CD14-positive monocyte (primary cell): ENCODE results near the gene XXYLT1. TPM values are rescaled to one million over a fixed set of nuclear protein-coding genes. Genes with fewer than 3 reads are reported as not detected.

ENCODE experiments used
- DNase-seq, 3 donors: peaks; one replicate each; pipeline ENCODE4 v3.0.0-alpha.2; 2011 to 2022
- H2AFZ ChIP-seq: 2 replicates; pipeline ENCODE4 v1.6.0; 2012; ENCODE audit warnings: mild to moderate bottlenecking, low read depth, low read length, inconsistent platforms; ENCODE audit not compliant: insufficient read depth, poor library complexity, severe bottlenecking
- H3K27ac ChIP-seq, 2 donors: 1 replicate in 1 of 2; 2 replicates in 1 of 2; pipeline ENCODE4 v1.5.1; 2012 to 2013; ENCODE audit warnings: low read length in 2 of 2, control low read depth in 1 of 2, inconsistent platforms in 1 of 2, low read depth in 1 of 2, mild to moderate bottlenecking in 1 of 2
- H3K27me3 ChIP-seq, 2 donors: one replicate each; pipeline versions ENCODE4 v1.6.0 to v1.6.1; 2011 to 2013; ENCODE audit warnings: low read length in 2 of 2; ENCODE audit not compliant: control insufficient read depth in 2 of 2, insufficient read depth in 2 of 2
- H3K36me3 ChIP-seq, 2 donors: replicated peaks in 1 of 2; 1 replicate in 1 of 2; 2 replicates in 1 of 2; pipeline versions ENCODE4 v1.5.1 to v1.6.1; 2012 to 2013; ENCODE audit warnings: low read length in 2 of 2, control low read depth in 1 of 2, inconsistent platforms in 1 of 2, mild to moderate bottlenecking in 1 of 2; ENCODE audit not compliant: insufficient read depth in 2 of 2, control insufficient read depth in 1 of 2
- H3K4me1 ChIP-seq, 2 donors: 1 replicate in 1 of 2; 2 replicates in 1 of 2; pipeline versions ENCODE4 v1.5.1 to v1.6.1; 2012 to 2013; ENCODE audit warnings: low read length in 2 of 2, control low read depth in 1 of 2, inconsistent platforms in 1 of 2, mild to moderate bottlenecking in 1 of 2, moderate library complexity in 1 of 2; ENCODE audit not compliant: insufficient read depth in 2 of 2, control insufficient read depth in 1 of 2
- H3K4me2 ChIP-seq: replicated peaks from 2 replicates; pipeline ENCODE3; 2012; ENCODE audit warnings: low read length, moderate library complexity, mild to moderate bottlenecking; ENCODE audit not compliant: poor library complexity, severe bottlenecking; ENCODE audit errors: extremely low read depth
- H3K4me3 ChIP-seq, 3 experiments: fragments of 200-600 bp in 1 of 3; sonication (generic) in 1 of 3; replicated peaks in 1 of 3; 1 replicate in 2 of 3; 2 replicates in 1 of 3; pipeline ENCODE4 v1.5.1; 2011 to 2013; ENCODE audit warnings: low read length in 3 of 3, mild to moderate bottlenecking in 3 of 3, control low read depth in 2 of 3, low read depth in 2 of 3, inconsistent platforms in 1 of 3, moderate library complexity in 1 of 3
- H3K79me2 ChIP-seq: 2 replicates; pipeline ENCODE4 v1.6.0; 2012; ENCODE audit warnings: mild to moderate bottlenecking, control low read depth, inconsistent platforms, low read length, moderate library complexity; ENCODE audit not compliant: insufficient read depth
- H3K9ac ChIP-seq: 2 replicates; pipeline ENCODE4 v1.6.0; 2017; ENCODE audit warnings: low read length, mild to moderate bottlenecking; ENCODE audit not compliant: insufficient read depth, poor library complexity, severe bottlenecking
- H3K9me3 ChIP-seq, 2 donors: replicated peaks in 1 of 2; 1 replicate in 1 of 2; 2 replicates in 1 of 2; pipeline versions ENCODE4 v1.5.1 to v1.6.1; 2012 to 2013; ENCODE audit warnings: low read length in 2 of 2, control low read depth in 1 of 2; ENCODE audit not compliant: control insufficient read depth in 1 of 2, insufficient read depth in 1 of 2
- H4K20me1 ChIP-seq: 2 replicates; pipeline ENCODE4 v1.6.0; 2012; ENCODE audit warnings: mild to moderate bottlenecking, low read length, control low read depth, moderate library complexity; ENCODE audit not compliant: insufficient read depth
- H3K27ac Mint-ChIP-seq, 7 donors: one replicate each; pipeline ENCODE4 v1.8.0; 2020; ENCODE audit warnings: mild to moderate bottlenecking in 7 of 7, mixed read lengths in 7 of 7, moderate library complexity in 6 of 7, inconsistent platforms in 2 of 7
- H3K27me3 Mint-ChIP-seq, 3 donors: one replicate each; pipeline ENCODE4 v1.8.0; 2021 to 2022; ENCODE audit warnings: low read depth in 3 of 3, mild to moderate bottlenecking in 3 of 3, mixed read lengths in 3 of 3, moderate library complexity in 3 of 3, inconsistent platforms in 1 of 3
- H3K36me3 Mint-ChIP-seq, 2 donors: one replicate each; pipeline ENCODE4 v1.8.0; 2020; ENCODE audit warnings: mixed read lengths in 2 of 2, inconsistent platforms in 1 of 2, mild to moderate bottlenecking in 1 of 2
- H3K4me1 Mint-ChIP-seq: one replicate; pipeline ENCODE4 v1.8.0; 2020; ENCODE audit warnings: mild to moderate bottlenecking, mixed read lengths
- H3K4me3 Mint-ChIP-seq, 2 donors: one replicate each; pipeline ENCODE4 v1.8.0; 2020; ENCODE audit warnings: mild to moderate bottlenecking in 2 of 2, mixed read lengths in 2 of 2, moderate library complexity in 1 of 2
- H3K9me3 Mint-ChIP-seq, 7 donors: one replicate each; pipeline ENCODE4 v1.8.0; 2020 to 2022; ENCODE audit warnings: mixed read lengths in 7 of 7, mild to moderate bottlenecking in 6 of 7, moderate library complexity in 6 of 7, inconsistent platforms in 2 of 7
- WGBS: methylation state at CpG from one replicate; pipeline ENCODE4 v1.1.5; 2013; ENCODE audit warnings: missing lambda C conversion rate; ENCODE audit not compliant: insufficient coverage; 5-methylcytosine and 5-hydroxymethylcytosine counted together
- intact Hi-C, 2 donors: fragments of 100-400 bp; cut with micrococcal nuclease; formaldehyde crosslinking; loops; one replicate each; pipeline versions ENCODE4 v1.15.0 to v1.15.1; 2023
- polyA plus RNA-seq, 3 donors: library from polyadenylated mRNA; depleted of rRNA in 1 of 3; unstranded in 2 of 3; stranded (reverse) in 1 of 3; fragments of 300-500 nt in 2 of 3; fragments of >200 nt in 1 of 3; fragmentation: Illumina TruSeq in 2 of 3; gene quantifications; 1 replicate in 2 of 3; 2 replicates in 1 of 3; pipeline ENCODE4 v1.2.3, GENCODE V29; 2012 to 2021
- TF ChIP-seq, protein P1 (sequence below): fragments of 200-600 bp; IDR thresholded peaks from one replicate; pipeline ENCODE4 v1.8.0; 2022; ENCODE audit warnings: antibody characterized with exemption, mild to moderate bottlenecking

Gene XXYLT1
- polyA plus RNA-seq, 3 donors: 11.8 to 13.5 (median 13.2) TPM

DNA sequence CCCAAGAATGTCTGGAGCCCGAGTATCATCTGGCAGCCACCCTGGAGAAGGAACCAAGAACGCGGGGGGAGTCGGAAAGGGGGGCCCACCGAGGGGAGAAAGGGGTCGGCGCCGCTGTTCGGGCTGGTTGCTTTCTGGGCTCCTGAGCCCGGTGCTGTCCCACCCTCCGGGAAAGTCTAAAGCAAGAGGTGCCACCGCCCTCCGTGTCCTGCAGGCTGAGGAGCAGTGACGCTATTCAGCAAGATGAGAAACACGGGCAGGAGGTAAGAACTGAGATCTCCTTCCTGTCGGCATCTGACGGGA lies 234.8 kb downstream of the XXYLT1 start:
- Histone ChIP-seq H3K9ac (no peak overlapping the region), H3K4me3 (no peak overlapping the region)
- no peak overlapping the region for H3K27ac Mint-ChIP-seq

DNA sequence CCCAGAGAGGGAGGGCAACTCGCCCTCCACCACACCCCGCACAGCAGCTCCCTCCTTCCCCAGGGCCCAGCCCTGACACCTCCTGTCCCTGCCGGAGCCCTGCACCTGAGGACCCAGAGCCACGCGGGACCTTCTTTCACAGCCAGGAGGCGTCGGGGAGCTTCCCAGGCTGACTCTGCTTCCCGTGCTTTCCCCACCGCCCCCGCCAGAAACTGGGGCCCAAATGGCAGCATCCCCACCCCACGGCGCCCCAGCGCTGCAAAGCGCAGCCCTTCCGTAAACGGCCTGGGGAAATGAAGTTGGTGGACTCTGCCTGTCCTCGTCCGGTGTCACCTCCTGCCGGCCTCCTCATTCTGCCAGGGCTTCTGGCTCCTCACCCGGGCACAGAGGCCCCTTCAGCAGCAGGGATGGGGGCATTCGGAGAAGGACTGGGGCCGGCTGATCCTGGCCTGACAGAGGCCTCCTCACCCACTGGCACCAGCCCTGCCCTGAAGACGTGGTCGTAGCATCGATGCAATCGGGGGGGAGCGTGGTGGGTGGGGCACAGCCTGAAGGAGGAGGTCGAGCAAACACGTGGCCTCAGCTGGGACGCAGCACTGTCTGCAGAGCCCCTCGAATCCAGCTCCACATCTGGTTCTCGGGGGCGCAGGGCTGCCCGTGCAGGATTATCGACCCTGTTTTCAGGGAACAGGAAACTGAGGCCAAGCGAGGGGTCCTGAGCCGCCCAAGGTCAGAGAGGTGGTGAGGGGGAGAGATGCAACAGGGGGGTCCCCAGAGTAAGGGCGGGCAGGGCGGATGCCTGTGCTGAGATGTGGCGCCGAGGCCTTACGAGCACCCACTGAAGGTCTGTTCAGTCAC lies 235.4 kb downstream of the XXYLT1 start:
- Histone ChIP-seq H3K27me3 (no peaks in the 10 kb centered on the region), H3K4me3 (no peak overlapping the region), H3K9ac (no peak overlapping the region), H4K20me1 (no peaks in the 10 kb centered on the region), H3K79me2 (no peaks in the 10 kb centered on the region), H2AFZ (no peak overlapping the region), H3K4me2 (no peak overlapping the region), H3K36me3 (no peaks in the 10 kb centered on the region), H3K4me1 (peaks cover 19 to 20% of the 10 kb centered on the region in 2 donors), H3K9me3 (no peaks in the 10 kb centered on the region), H3K27ac (no peak overlapping the region)
- no peak for DNase-seq
- 87% methylated on average over 36 of the region's 42 CpGs for WGBS
- Mint-ChIP-seq H3K27ac (no peak overlapping the region), H3K27me3 (peaks cover 1 to 8% (median 4%) of the 10 kb centered on the region in 3 donors), H3K36me3 (peaks cover 0 to 4% of the 10 kb centered on the region in 2 donors), H3K4me1 (peaks cover 26% of the 10 kb centered on the region), H3K4me3 (no peak overlapping the region), H3K9me3 (peaks cover 0 to 9% (median 3%) of the 10 kb centered on the region in 7 donors)
- intact Hi-C loops: no loop called here
- TF ChIP-seq, protein P1, sequence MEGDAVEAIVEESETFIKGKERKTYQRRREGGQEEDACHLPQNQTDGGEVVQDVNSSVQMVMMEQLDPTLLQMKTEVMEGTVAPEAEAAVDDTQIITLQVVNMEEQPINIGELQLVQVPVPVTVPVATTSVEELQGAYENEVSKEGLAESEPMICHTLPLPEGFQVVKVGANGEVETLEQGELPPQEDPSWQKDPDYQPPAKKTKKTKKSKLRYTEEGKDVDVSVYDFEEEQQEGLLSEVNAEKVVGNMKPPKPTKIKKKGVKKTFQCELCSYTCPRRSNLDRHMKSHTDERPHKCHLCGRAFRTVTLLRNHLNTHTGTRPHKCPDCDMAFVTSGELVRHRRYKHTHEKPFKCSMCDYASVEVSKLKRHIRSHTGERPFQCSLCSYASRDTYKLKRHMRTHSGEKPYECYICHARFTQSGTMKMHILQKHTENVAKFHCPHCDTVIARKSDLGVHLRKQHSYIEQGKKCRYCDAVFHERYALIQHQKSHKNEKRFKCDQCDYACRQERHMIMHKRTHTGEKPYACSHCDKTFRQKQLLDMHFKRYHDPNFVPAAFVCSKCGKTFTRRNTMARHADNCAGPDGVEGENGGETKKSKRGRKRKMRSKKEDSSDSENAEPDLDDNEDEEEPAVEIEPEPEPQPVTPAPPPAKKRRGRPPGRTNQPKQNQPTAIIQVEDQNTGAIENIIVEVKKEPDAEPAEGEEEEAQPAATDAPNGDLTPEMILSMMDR: no peak

More for the DNA sequence above, 234.8 kb downstream of the XXYLT1 start:
- Mint-ChIP-seq H3K36me3 (peaks cover 0 to 4% of the 10 kb centered on the region in 2 donors), H3K9me3 (peaks cover 0 to 9% (median 3%) of the 10 kb centered on the region in 7 donors), H3K4me1 (peaks cover 26% of the 10 kb centered on the region), H3K27me3 (peaks cover 1 to 7% (median 4%) of the 10 kb centered on the region in 3 donors), H3K4me3 (no peak overlapping the region)
- intact Hi-C loops: no loop called here
- Histone ChIP-seq H3K4me1 (peaks cover 20 to 21% of the 10 kb centered on the region in 2 donors), H3K4me2 (no peak overlapping the region), H3K9me3 (no peaks in the 10 kb centered on the region), H3K27me3 (no peaks in the 10 kb centered on the region), H3K36me3 (no peaks in the 10 kb centered on the region), H3K79me2 (no peaks in the 10 kb centered on the region), H3K27ac (no peak overlapping the region), H4K20me1 (no peaks in the 10 kb centered on the region), H2AFZ (no peak overlapping the region)
- no peak for DNase-seq
- TF ChIP-seq, protein P1: no peak
- 91% methylated on average over 16 of the region's 17 CpGs for WGBS
